ENCODE results near the gene SP4. TPM values are rescaled to one million over a fixed set of nuclear protein-coding genes. Genes with fewer than 3 reads are reported as not detected.

SP4 gene
- 0.83 to 1.6 TPM (median 1.3 TPM) in 5 replicates for total RNA-seq (2022; extraction: Qiagen RNA extraction)

GRCh38 chr7:21427871-21428658 is at the start of gene SP4:
TSS of gene SP4 (plus strand) at chr7:21428083. CDS start at chr7:21428252, 169 bp downstream.

DNA sequence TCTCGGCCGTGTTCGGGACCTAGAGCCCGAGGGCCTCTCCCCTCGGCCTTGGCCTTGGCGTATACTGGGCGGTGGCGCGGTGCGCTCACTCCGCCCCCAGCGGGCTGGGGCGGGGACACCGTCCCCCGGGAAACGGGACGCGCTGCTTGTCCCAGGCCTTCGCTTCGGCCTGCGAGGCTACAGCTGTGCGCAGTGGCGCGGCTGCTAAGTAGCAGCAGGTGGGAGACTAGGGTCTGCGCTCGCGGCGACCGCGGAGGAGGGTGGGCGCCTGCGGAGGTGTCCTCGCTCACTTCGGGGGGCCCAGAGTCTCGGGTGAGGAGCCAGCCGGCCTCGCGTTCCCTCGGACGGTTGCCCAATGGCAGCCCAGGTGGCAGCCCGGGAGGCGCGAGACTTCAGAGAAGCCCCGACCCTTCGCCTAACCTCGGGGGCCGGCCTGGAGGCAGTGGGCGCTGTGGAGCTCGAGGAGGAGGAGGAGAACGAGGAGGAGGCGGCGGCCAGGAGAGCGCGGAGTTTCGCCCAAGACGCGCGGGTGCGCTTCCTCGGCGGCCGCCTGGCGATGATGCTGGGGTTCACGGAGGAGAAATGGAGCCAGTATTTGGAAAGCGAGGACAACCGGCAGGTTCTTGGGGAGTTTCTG is 115.1 kb downstream of the SP4 start, which contains the start of gene DNAH11:
DNAH11 (plus strand) TSS at position 149 of the 637 bp plus-strand sequence; CDS start at position 356, 207 bp downstream.

Other genes starting within 250 kb of the SP4 start
- gene DNAH11, start 115.0 kb downstream of the SP4 start, total RNA-seq (2022; extraction: Qiagen RNA extraction), result 0.10 to 0.33 TPM (median 0.16 TPM) in 5 replicates